HEK293 (cell line): ENCODE measurements around the gene CDK11B.

Experiments
- CTCF ChIA-PET: fragments of 350-600 bp; formaldehyde crosslinking; extraction: SDS; loops from one replicate; lab custom pipeline; 2021; ENCODE audit warnings: antibody characterized with exemption; lab: Yijun Ruan, JAX
- POLR2A ChIA-PET: fragments of 300-600 bp; formaldehyde crosslinking; extraction: SDS; loops from one replicate; lab custom pipeline; 2020; ENCODE audit warnings: antibody characterized with exemption, inconsistent platforms; lab: Yijun Ruan, JAX
- H3K27ac ChIP-seq: fragments of 200-500 bp; sonication (Bioruptor generic); 2 replicates; pipeline ENCODE4 v1.5.1; 2014; ENCODE audit warnings: low read depth, low read length, control low read depth, inconsistent platforms; ENCODE audit errors: extremely low read depth
- H3K36me3 ChIP-seq, 2 experiments: fragments of 200-500 bp in 1 of 2; sonication (Bioruptor generic) in 1 of 2; 1 replicate in 1 of 2; 2 replicates in 1 of 2; pipeline ENCODE4 v1.5.1; 2014 to 2017; ENCODE audit warnings: inconsistent platforms in 2 of 2, low read length in 2 of 2; ENCODE audit not compliant: control insufficient read depth in 2 of 2, insufficient read depth in 1 of 2
- H3K4me1 ChIP-seq: fragments of 200-500 bp; sonication (Bioruptor generic); 2 replicates; pipeline ENCODE4 v1.5.1; 2014; ENCODE audit warnings: mild to moderate bottlenecking, low read length, inconsistent platforms; ENCODE audit not compliant: control insufficient read depth, insufficient read depth
- H3K4me3 ChIP-seq: 2 replicates; pipeline ENCODE4 v1.5.1; 2011; ENCODE audit warnings: low read depth, mild to moderate bottlenecking, control low read depth, low read length, moderate library complexity
- H3K9me3 ChIP-seq: fragments of 200-500 bp; sonication (Bioruptor generic); 2 replicates; pipeline ENCODE4 v1.5.1; 2014; ENCODE audit warnings: low read depth, low read length, inconsistent platforms; ENCODE audit not compliant: control insufficient read depth, insufficient read depth
- ATF2 ChIP-seq: fragments of 450-650 bp; formaldehyde crosslinking; IDR thresholded peaks from 2 replicates; pipeline ENCODE4 v1.5.1; 2016; ENCODE audit warnings: missing biosample characterization, missing genetic modification characterization, low read depth
- BCL11A ChIP-seq: fragments of 450-650 bp; formaldehyde crosslinking; IDR thresholded peaks from 2 replicates; pipeline ENCODE4 v1.5.1; 2016; ENCODE audit warnings: low read depth, missing biosample characterization, missing genetic modification characterization
- PRDM10 ChIP-seq: fragments of 450-650 bp; formaldehyde crosslinking; IDR thresholded peaks from 2 replicates; pipeline ENCODE4 v1.5.1; 2016; ENCODE audit warnings: missing biosample characterization, missing genetic modification characterization
- RBAK ChIP-seq: fragments of 450-650 bp; formaldehyde crosslinking; IDR thresholded peaks from 2 replicates; pipeline ENCODE4 v1.5.1; 2016; ENCODE audit warnings: missing biosample characterization, missing genetic modification characterization
- REPIN1 ChIP-seq: fragments of 450-650 bp; formaldehyde crosslinking; IDR thresholded peaks from 2 replicates; pipeline ENCODE4 v1.5.1; 2017; ENCODE audit warnings: missing biosample characterization, missing genetic modification characterization, low read depth
- REST ChIP-seq: fragments of 450-650 bp; formaldehyde crosslinking; IDR thresholded peaks from 2 replicates; pipeline ENCODE4 v1.5.1; 2016; ENCODE audit warnings: missing biosample characterization, missing genetic modification characterization
- ZFP41 ChIP-seq: fragments of 450-650 bp; formaldehyde crosslinking; IDR thresholded peaks from 2 replicates; pipeline ENCODE4 v1.5.1; 2016; ENCODE audit warnings: missing biosample characterization, missing genetic modification characterization, borderline replicate concordance
- ZFP69B ChIP-seq: fragments of 450-650 bp; formaldehyde crosslinking; IDR thresholded peaks from 2 replicates; pipeline ENCODE4 v1.5.1; 2016; ENCODE audit warnings: missing biosample characterization, missing genetic modification characterization
- ZNF19 ChIP-seq: fragments of 450-650 bp; formaldehyde crosslinking; IDR thresholded peaks from 2 replicates; pipeline ENCODE4; 2016; ENCODE audit warnings: missing biosample characterization, missing genetic modification characterization, low read depth
- ZNF211 ChIP-seq: fragments of 450-650 bp; formaldehyde crosslinking; IDR thresholded peaks from 2 replicates; pipeline ENCODE4 v1.5.1; 2016; ENCODE audit warnings: low read depth, missing biosample characterization, missing genetic modification characterization
- ZNF239 ChIP-seq: fragments of 450-650 bp; formaldehyde crosslinking; IDR thresholded peaks from 2 replicates; pipeline ENCODE4 v1.5.1; 2016; ENCODE audit warnings: missing biosample characterization, missing genetic modification characterization
- ZNF324 ChIP-seq: fragments of 450-650 bp; formaldehyde crosslinking; IDR thresholded peaks from 2 replicates; pipeline ENCODE4 v1.5.1; 2016; ENCODE audit warnings: missing biosample characterization, missing genetic modification characterization
- ZNF404 ChIP-seq: fragments of 450-650 bp; formaldehyde crosslinking; IDR thresholded peaks from 2 replicates; pipeline ENCODE4 v1.5.1; 2017; ENCODE audit warnings: missing biosample characterization, missing genetic modification characterization
- ZNF433 ChIP-seq: fragments of 450-650 bp; formaldehyde crosslinking; IDR thresholded peaks from 2 replicates; pipeline ENCODE4 v1.5.1; 2016; ENCODE audit warnings: missing biosample characterization, missing genetic modification characterization, low read depth
- ZNF449 ChIP-seq: fragments of 450-650 bp; formaldehyde crosslinking; IDR thresholded peaks from 2 replicates; pipeline ENCODE4 v1.5.1; 2017; ENCODE audit warnings: missing biosample characterization, mild to moderate bottlenecking, missing genetic modification characterization, moderate library complexity
- ZNF510 ChIP-seq: fragments of 450-650 bp; formaldehyde crosslinking; IDR thresholded peaks from 2 replicates; pipeline ENCODE4 v1.5.1; 2018; ENCODE audit warnings: mild to moderate bottlenecking, missing genetic modification characterization, missing biosample characterization; ENCODE audit not compliant: insufficient replicate concordance
- ZNF521 ChIP-seq: fragments of 450-650 bp; formaldehyde crosslinking; IDR thresholded peaks from 2 replicates; pipeline ENCODE4 v1.5.1; 2017; ENCODE audit warnings: missing biosample characterization, mild to moderate bottlenecking, missing genetic modification characterization
- ZNF544 ChIP-seq: fragments of 450-650 bp; formaldehyde crosslinking; IDR thresholded peaks from 2 replicates; pipeline ENCODE4 v1.5.0; 2017; ENCODE audit warnings: missing biosample characterization, missing genetic modification characterization
- ZNF561 ChIP-seq: fragments of 450-650 bp; IDR thresholded peaks from 2 replicates; pipeline ENCODE4 v1.5.1; 2018; ENCODE audit warnings: missing biosample characterization, missing genetic modification characterization, borderline replicate concordance
- ZNF580 ChIP-seq: fragments of 450-650 bp; formaldehyde crosslinking; IDR thresholded peaks from 2 replicates; pipeline ENCODE4 v1.5.1; 2016; ENCODE audit warnings: missing biosample characterization, missing genetic modification characterization
- ZNF600 ChIP-seq: fragments of 450-650 bp; formaldehyde crosslinking; IDR thresholded peaks from 2 replicates; pipeline ENCODE4 v1.5.1; 2016; ENCODE audit warnings: missing biosample characterization, missing genetic modification characterization
- ZNF626 ChIP-seq: fragments of 450-650 bp; sonication (Bioruptor Pico); formaldehyde crosslinking; IDR thresholded peaks from 2 replicates; pipeline ENCODE4 v1.5.1; 2018; ENCODE audit warnings: missing biosample characterization, missing genetic modification characterization, inconsistent platforms
- ZNF654 ChIP-seq: fragments of 450-650 bp; formaldehyde crosslinking; IDR thresholded peaks from 2 replicates; pipeline ENCODE4 v1.5.1; 2016; ENCODE audit warnings: low read depth, missing biosample characterization, missing genetic modification characterization
- ZNF701 ChIP-seq: fragments of 450-650 bp; formaldehyde crosslinking; IDR thresholded peaks from 2 replicates; pipeline ENCODE4 v1.5.1; 2016; ENCODE audit warnings: missing biosample characterization, missing genetic modification characterization
- ZNF747 ChIP-seq: fragments of 450-650 bp; formaldehyde crosslinking; IDR thresholded peaks from 2 replicates; pipeline ENCODE4 v1.5.1; 2016; ENCODE audit warnings: missing biosample characterization, missing genetic modification characterization

Gene CDK11B

GRCh38 chr1:1614954-1615255 is 43.9 kb downstream of the CDK11B start:
- CTCF ChIA-PET: interaction anchor here (0.6 to 0.9 kb wide), 2 partner anchors 216 to 592 kb away, joined by 3 to 4 read pairs; partner anchors contain the start of gene CCNL2
- Histone ChIP-seq H3K9me3 (no peaks in the 10 kb centered on the region), H3K4me3 (peak overlapping the region; percentile 100), H3K4me1 (0 out of 2 replicates have a peak, but pooled peaks cover 3% of the 10 kb centered on the region), H3K27ac (peak overlapping the region; percentile 40; the same call in 1 of the 2 replicates), H3K36me3 (peaks cover 0 to 27% of the 10 kb centered on the region in 2 experiments; a peak in 1 of 3 replicates)
- POLR2A ChIA-PET: interaction anchor here (0.7 to 3.5 kb wide), 7 partner anchors 12 to 777 kb away, joined by 3 to 17 read pairs (median 4); partner anchors contain the start of genes MORN1 and RER1
- no peak; the same call in 1 of the 2 replicates for TF ChIP-seq ZNF324 (tag by site-specific recombination)
- no peak for TF ChIP-seq ATF2 (tag by site-specific recombination)
- TF ChIP-seq REPIN1 (tag by site-specific recombination): peak; percentile 74; the same call in 1 of the 2 replicates
- TF ChIP-seq ZNF510: no peak
- no peak for TF ChIP-seq ZFP69B
- TF ChIP-seq ZNF600 (tag by site-specific recombination): peak; percentile 64
- TF ChIP-seq ZNF211 (tag by site-specific recombination): no peak
- no peak for TF ChIP-seq ZNF239 (tag by site-specific recombination)
- TF ChIP-seq REST (tag by site-specific recombination): peak; percentile 30; the same call in 1 of the 2 replicates
- TF ChIP-seq ZNF433 (tag by site-specific recombination): no peak
- TF ChIP-seq ZNF654 (tag by site-specific recombination): no peak
- no peak for TF ChIP-seq ZNF561
- 0 out of 2 replicates have a peak, but pooled peaks have one; percentile 43 for TF ChIP-seq BCL11A (tag by site-specific recombination)
- no peak for TF ChIP-seq ZNF580 (tag by site-specific recombination)
- TF ChIP-seq ZNF19 (tag by site-specific recombination): no peak
- TF ChIP-seq ZFP41 (tag by site-specific recombination): no peak
- TF ChIP-seq ZNF521: no peak
- TF ChIP-seq RBAK (tag by site-specific recombination): no peak
- TF ChIP-seq ZNF701 (tag by site-specific recombination): no peak
- no peak for TF ChIP-seq PRDM10 (tag by site-specific recombination)
- TF ChIP-seq ZNF747 (tag by site-specific recombination): no peak
- no peak for TF ChIP-seq ZNF449 (tag by site-specific recombination)
- no peak for TF ChIP-seq ZNF404
- TF ChIP-seq ZNF544 (tag by site-specific recombination): no peak
- TF ChIP-seq ZNF626 (tag by site-specific recombination): no peak
